HG03354 (cell line): Measurements from ENCODE around the gene UBE2O.
"Not testable (repeated sequence)": the region's sequence is repeated elsewhere in the genome, so short reads cannot be mapped to it uniquely, and the experiment has no call there.

Experiments
- ATAC-seq: cut with Tn5 transposase; IDR thresholded peaks from one replicate; pipeline ENCODE4 v1.9.1; 2021; ENCODE audit warnings: mild to moderate bottlenecking; ENCODE audit not compliant: unreplicated experiment, poor library complexity, severe bottlenecking

Gene UBE2O

DNA sequence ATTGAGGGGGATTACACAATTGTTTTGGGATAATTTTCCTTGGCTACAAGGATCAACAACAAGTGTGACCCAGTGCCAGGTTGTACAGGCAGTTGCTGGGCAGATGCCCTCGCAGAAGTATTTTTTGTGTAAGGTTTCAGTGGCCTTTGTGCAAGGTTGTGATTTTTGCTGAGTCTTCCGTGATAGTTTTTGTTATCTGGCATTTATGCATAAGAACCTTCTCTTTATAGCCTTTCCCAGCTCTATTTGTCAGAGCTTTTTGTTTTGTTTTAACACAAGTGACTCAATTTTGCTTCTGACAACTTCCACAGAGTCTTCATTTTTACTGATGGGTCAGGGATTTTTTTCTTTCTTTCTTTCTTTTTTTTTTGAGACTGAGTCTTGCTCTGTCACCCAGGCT, 92.5 kb downstream of the UBE2O start:
- ATAC-seq, result no peak

DNA sequence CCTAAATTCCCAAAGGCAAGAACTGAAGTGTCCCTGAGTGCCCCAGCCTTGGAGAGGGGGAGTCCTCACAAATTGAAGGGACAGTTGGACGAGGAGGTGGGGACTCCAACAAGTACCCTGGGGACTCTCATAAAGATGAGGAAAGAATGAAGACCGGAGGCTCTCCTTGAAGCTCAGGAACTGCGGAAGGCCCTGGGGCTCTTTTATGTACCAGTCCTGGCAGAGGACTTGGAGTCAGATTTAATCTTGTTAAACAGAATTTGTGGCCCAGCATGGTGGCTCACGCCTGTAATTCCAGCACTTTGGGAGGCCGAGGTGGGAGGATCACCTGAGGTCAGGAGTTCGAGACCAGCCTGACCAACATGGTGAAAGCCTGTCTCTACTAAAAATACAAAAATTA, 93.2 kb downstream of the UBE2O start:
- ATAC-seq, result not testable (repeated sequence)

DNA sequence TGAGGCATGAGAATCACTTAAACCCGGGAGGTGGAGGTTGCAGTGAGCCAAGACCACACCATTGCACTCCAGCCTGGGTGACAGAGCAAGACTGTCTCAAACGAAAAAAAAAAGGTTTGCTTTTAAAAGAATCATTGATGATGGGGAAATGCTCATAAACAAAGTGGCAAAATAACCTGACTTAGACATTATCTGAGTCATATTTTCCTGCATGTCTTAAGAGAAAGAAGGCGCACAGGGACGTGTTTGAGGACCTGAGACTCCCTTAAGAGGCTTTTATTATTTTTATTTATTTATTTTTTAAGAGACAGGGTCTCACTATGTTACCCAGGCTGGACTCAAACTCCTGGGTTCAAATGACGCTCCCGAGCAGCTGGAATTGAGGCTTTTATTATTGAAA, 93.6 kb downstream of the UBE2O start:
- no peak for ATAC-seq

DNA sequence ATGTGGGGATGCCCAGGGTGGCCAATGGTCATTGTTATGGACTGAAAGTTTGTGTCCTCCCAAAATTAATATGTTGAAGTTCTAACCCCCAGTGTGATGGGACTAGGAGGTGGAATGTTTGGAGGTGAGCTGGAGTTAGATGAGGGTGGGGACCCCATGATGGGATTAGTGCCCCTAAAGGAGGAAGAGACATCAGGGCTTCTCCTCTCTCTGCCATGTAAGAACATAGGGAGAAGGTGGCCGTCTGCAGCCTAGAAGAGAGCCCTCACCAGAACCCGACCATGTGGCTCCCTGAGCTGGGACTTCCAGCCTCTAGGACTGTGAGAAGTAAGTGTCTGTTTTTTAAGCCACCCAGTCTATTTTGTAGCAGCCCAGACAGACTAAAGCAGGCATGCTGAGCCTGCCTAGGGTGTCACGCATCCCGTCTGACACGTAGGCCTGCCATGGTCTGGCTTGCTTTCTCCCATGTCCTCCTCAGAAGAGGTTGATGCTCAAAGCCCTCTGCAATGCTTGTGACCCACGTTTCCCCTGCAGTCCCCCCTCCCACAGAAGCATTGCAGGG, 95.3 kb downstream of the UBE2O start:
- no peak for ATAC-seq

DNA sequence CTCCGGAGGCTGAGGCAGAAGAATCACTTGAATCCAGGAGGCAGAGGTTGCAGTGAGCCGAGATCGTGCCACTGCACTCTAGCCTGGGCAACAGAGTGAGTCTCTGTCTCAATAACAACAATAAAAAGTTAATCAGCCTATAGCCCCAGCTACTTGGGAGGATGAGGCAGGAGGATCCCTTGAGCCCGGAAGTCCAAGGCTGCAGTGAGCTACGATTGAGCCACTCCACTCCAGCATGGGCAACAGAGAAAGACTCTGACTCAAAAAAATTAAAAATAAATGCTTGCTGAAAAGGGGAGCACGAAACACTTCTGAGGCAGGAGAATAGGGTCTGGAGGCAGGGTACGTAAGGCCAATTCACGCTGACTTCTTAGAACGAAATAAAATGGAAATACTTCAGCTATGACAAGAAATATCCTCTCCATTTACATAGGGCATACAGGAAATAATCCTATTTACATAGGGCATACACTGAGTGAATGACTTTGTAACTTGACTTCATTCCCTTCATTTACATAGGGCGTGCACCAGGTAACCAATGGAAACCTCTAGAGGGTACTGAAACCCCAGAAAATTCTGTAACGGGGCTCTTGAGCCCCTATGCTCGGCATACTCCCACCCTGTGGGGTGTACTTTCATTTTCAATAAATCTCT, 96.0 kb downstream of the UBE2O start:
- ATAC-seq, result no peak

DNA sequence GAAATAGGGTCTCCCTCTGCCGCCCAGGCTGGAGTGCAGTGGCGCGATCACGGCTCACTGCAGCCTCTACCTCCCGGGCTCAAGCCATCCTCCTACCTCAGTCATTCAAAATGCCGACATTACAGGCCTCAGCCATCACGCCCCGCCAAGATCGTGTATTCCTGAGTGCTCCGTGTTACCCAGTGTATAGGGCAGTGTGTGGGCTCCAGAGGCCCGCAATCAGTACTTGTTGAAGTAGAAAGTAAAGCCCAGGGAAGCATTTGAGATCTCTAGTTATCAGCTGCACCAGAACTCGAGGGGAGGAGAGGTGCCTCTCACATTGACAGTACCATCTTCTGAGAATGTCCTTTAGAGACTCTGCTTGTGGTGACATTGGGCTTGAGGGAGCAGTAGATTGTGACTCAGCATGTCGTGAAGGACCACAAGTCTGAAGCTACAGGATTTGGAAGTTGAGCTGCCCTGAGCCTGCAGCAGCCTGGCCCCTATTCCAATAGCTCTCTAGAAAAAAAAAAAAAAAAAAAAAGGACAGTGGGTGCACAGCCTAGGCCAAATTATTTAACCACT, 98.1 kb downstream of the UBE2O start:
- no peak for ATAC-seq

DNA sequence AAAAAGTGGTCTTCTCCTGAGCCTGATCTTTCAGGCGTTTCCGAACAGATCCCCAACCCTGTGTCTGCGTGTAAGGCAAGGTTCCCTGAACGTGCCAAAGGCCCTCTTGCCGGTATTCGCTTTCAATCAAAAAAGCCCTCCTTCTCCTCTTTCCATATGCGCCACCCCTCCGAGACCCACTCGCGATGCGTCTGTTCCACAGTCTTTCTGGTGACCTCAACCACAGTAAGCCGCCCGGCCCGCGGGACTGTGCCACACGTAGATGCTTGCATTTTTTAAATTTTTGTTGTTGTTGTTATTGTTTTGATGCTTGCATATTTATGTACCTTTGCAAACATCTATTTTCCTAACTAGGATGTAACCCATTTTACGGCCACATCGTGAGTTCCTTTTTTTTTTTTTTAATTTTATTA, 98.6 kb downstream of the UBE2O start:
- no peak for ATAC-seq

DNA sequence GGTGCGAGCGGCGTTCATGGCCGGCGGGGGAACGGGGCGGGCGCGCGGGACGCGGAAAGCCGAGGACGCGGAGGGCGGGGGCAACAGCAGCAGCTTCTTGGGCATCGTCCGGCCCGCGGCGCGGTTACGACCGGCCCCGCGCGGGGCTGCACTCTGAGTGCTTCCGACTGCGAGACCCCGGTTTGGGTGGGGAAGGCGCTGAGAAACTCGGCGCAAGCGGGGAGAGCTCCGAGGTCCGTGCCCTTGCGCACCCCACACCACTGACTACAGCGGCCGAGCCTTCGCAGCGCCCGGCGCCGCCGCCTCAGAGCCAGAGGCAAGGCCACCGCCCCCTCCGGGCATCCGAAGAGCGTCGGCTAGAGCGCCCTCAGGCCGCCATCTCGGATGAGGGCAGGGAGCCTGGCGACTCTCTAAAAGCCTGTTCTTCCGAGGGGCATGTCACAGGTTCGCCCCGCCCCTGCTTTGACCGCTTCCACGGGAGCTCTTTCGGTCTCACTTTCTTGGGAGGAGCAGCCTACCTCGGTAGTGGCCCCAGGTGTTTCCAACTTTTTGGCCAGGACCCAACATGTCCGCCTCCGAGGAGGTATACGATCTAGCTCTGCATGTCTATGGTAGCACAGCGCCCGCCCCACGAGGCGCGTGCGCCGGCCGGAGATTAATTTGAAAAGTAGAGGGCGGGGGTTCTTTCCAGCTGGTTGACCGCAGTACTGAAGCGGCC, 99.2 kb downstream of the UBE2O start, which contains the start of gene PRPSAP1:
TSS of gene PRPSAP1 (minus strand) at position 318 of the 718 bp plus-strand sequence. CDS start at position 105, 213 bp downstream.
- ATAC-seq, result peak; percentile 91

DNA sequence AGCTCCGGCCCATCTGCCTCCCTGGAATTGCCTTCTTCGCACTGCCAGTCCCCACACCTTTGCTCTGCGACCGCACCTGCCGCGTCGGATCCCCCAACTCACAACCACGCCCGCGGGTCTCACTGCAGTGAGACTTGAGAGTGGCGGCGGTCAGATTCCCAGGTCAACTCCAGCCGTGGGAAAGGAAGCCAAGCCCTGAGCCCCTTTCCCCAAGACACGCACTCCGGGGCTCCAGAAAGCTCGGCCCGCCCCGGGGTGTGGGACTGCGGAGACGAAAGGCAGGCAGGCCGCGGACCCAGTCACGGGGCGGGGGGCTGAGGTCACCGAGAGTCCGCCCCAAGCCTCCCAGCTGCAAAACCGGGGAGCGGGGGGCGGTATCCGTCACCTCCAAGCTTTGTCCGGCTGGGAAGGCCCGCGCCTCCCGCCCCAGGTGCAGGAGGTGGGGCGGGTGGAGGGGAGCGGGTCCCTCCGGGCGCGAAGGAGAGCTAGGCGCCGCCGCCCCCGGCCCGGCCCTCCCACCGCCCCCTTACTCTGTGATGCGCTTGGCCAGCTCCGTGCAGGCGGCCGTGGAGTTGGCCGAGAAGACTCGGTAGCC, 99.9 kb downstream of the UBE2O start:
- ATAC-seq, result peak; percentile 11

DNA sequence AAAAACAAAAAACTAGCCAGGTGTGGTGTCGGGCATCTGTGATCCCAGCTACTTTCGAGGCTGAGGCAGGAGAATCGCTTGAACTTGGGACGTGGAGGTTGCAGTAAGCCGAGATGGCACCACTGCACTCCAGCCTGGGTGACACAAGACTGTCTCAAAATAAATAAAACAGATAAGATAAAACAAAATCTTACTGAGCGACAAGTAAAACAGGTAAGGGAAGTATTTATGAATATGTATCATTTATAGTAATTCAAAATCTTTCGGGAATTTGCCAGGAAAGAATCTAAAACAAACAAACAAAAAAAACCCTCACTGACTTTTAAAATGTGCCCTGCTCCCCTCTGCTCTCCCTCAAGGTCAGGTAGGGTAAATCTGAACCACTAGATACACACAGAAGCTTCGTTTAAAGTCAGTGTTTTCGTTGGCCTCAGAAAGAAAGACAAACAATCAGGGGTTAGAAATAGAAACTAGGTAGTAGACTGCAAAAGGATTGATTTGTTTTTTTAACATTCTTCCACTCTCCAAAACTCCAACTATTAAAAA, 101.4 kb downstream of the UBE2O start:
- ATAC-seq, result no peak

DNA sequence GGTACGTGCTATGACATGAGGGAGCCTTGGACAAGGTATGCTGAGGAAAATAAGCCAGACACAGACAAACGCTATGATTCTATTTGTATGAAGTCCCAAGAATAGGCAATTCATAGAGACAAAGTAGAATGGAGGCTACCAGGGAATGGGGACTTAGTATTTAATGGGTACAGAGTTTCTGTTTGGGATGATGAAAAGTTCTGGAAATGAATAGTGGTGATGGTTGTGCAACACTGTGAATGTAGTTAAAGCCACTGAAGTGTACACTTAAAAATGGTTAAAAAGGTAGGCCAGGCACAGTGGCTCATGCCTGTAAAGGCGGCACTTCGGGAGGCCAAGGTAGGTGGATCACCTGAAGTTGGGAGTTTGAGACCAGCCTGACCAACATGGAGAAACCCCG, 102.5 kb downstream of the UBE2O start:
- no peak for ATAC-seq

DNA sequence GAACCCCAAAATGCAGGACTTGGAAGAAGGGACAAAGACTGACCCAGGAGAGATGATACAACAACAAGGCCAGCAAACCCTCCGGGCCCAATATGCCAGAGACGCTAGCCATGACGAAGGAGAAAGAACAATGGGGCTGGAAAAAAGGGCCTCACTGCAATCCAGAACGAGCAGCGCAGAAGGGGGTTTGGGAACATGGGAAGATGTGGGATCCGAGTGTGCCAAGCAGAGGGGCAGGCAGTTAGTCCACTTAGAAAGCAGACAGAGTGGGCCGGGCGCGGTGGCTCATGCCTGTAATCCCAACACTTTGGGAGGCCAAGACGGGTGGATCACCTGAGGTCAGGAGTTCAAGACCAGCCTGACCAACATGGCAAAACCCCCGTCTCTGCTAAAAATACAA, 106.0 kb downstream of the UBE2O start:
- not testable (repeated sequence) for ATAC-seq

DNA sequence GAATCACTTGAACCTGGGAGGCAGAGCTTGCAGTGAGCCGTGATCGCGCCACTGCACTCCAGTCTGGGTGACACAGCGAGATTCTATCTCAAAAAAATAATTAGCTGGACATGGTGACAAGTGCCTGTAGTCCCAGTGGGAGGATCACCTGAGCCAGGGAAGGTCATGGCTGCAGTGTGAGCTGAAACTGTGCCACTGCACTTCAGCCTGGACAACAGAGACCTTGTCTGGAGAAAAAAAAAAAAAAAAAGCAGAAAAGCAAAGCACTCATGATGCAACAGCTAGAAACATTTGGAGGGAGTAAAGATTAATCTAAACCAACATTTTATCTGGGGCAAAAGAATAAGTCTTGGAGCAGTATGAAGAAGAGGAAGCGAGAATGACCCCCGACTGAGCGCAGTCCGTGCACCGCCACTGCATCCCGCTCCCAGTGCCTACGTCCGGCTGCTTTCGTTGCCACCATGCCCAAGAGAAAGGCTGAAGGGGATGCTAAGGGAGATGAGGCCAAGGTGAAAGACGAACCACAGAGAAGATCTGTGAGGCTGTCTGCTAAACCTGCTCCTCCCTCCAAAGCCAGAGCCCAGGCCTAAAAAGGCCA, 107.5 kb downstream of the UBE2O start:
- no peak for ATAC-seq

DNA sequence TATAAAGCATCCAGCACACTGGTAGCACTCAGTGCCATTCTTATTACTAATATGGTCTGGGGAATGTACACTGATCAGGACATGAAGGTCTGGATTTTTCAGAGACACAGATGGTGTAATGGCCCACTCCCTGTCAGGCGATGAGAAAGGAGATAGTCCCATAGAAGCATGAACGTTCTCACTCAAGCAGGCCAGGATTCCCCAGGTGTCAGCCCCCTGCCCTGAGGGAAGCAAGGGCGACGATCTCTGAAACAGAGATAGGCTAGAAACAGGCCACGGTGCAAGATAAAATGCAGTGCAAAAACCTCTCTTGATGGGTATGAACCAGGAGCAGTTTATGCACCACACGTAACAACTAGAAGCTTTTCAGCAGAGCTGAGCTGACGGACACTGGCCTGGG, 109.8 kb downstream of the UBE2O start:
- no peak for ATAC-seq

DNA sequence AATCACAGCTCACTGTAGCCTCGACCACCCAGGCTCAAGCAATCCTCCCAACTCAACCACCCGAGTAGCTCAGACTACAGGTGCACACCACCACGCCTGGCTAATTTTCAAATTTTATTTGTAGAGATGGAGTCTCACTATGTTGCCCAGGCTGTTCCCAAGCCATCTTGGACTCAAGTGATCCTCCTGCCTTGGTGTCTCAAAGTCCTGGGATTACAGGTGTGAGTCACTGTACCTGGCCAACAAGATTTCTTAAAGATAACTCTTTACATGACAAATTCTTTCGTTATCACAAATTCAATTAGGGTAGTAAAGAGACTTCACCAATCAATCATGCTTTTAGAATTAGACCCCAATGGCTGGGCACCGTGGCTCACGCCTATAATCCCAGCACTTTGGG, 111.7 kb downstream of the UBE2O start:
- ATAC-seq, result no peak
